K562 (cell line): ENCODE data around the gene MICAL2. TPM values are rescaled to one million over a fixed set of nuclear protein-coding genes. Genes with fewer than 3 reads are reported as not detected.

Experiments used
- ATF6 ChIP-seq: sonication (generic); formaldehyde crosslinking; IDR thresholded peaks from 2 replicates; pipeline ENCODE4 v1.4.0; 2020; ENCODE audit warnings: mild to moderate bottlenecking, missing genetic modification reagents
- CEBPG ChIP-seq, 3 experiments: fragments of 200-800 bp in 1 of 3; sonication (Bioruptor generic) in 1 of 3; sonication (generic) in 1 of 3; formaldehyde crosslinking in 1 of 3; IDR thresholded peaks in 2 of 3; conservative IDR thresholded peaks in 1 of 3; 2 replicates each; pipeline versions ENCODE4 v1.6.1 to v1.8.0; 2016 to 2022; ENCODE audit warnings: missing compliant biosample characterization in 2 of 3, missing genetic modification characterization in 2 of 3, mild to moderate bottlenecking in 1 of 3, missing genetic modification reagents in 1 of 3
- EHMT2 ChIP-seq: fragments of 450-650 bp; IDR thresholded peaks from 2 replicates; pipeline ENCODE4 v1.6.1; 2018; ENCODE audit warnings: antibody characterized with exemption
- EP400 ChIP-seq: fragments of 450-650 bp; IDR thresholded peaks from 2 replicates; pipeline ENCODE4 v1.6.1; 2017; ENCODE audit warnings: antibody characterized with exemption, mild to moderate bottlenecking, moderate library complexity
- FOXA1 ChIP-seq: fragments of 450-650 bp; IDR thresholded peaks from 2 replicates; pipeline ENCODE4 v1.6.1; 2016; ENCODE audit warnings: mild to moderate bottlenecking, borderline replicate concordance
- MAZ ChIP-seq, 2 experiments: fragments of 450-650 bp in 1 of 2; sonication (generic) in 1 of 2; formaldehyde crosslinking; IDR thresholded peaks in 1 of 2; conservative IDR thresholded peaks in 1 of 2; 2 replicates each; pipeline versions ENCODE4 v1.4.0 to v1.5.0; 2020; ENCODE audit warnings: mild to moderate bottlenecking in 1 of 2, missing genetic modification reagents in 1 of 2
- TRIM28 ChIP-seq: fragments of 450-650 bp; IDR thresholded peaks from 2 replicates; pipeline ENCODE4 v1.6.1; 2017
- ZNF445 ChIP-seq: fragments of 250-450 bp; sonication (Bioruptor Pico); IDR thresholded peaks from 2 replicates; pipeline ENCODE4 v1.4.0; 2020; ENCODE audit warnings: low read depth, mild to moderate bottlenecking, moderate library complexity
- ZNF644 ChIP-seq: fragments of 200-800 bp; sonication (Bioruptor generic); IDR thresholded peaks from 2 replicates; pipeline ENCODE4 v1.6.1; 2016; ENCODE audit warnings: low read depth, missing genetic modification characterization, missing compliant biosample characterization
- polyA plus RNA-seq, 8 experiments: library from polyadenylated mRNA; depleted of rRNA in 4 of 8; stranded (reverse) in 5 of 8; unstranded in 3 of 8; fragments of >200 nt; fragmentation: Nextera tagmentation in 2 of 8; fragmentation: Illumina TruSeq in 1 of 8; extraction: Ambion mirVana in 2 of 8; extraction: Trizol in 1 of 8; gene quantifications; 2 replicates each; pipeline versions ENCODE4 v1.2.1 to v1.2.3, GENCODE V29; 2011 to 2014; ENCODE audit warnings: inconsistent platforms in 1 of 8, missing spikeins in 1 of 8
- total RNA-seq, 7 experiments: library from RNA; depleted of rRNA in 6 of 7; stranded (reverse); fragments of >200 nt in 6 of 7; fragmentation: Illumina TruSeq in 2 of 7; extraction: Trizol in 2 of 7; gene quantifications; 2 replicates each; pipeline versions ENCODE4 v1.2.1 to v1.2.3, GENCODE V29; 2011 to 2021; ENCODE audit warnings: low replicate concordance in 1 of 7
- TF ChIP-seq, protein P1 (sequence below): fragments of 450-650 bp; IDR thresholded peaks from 2 replicates; pipeline ENCODE4 v1.6.1; 2016; ENCODE audit warnings: mild to moderate bottlenecking, moderate library complexity

Gene MICAL2
- total and polyA plus RNA-seq, 9 of the 15 experiments (the other 6 are each of a cell fraction or from before 2014, with no cell fraction given) = 4.7 to 64.2 (median 33.6) TPM

GRCh38 chr11:12167061-12168000 lies 56.9 kb downstream of the MICAL2 start (continued):
- TF ChIP-seq, protein P1, sequence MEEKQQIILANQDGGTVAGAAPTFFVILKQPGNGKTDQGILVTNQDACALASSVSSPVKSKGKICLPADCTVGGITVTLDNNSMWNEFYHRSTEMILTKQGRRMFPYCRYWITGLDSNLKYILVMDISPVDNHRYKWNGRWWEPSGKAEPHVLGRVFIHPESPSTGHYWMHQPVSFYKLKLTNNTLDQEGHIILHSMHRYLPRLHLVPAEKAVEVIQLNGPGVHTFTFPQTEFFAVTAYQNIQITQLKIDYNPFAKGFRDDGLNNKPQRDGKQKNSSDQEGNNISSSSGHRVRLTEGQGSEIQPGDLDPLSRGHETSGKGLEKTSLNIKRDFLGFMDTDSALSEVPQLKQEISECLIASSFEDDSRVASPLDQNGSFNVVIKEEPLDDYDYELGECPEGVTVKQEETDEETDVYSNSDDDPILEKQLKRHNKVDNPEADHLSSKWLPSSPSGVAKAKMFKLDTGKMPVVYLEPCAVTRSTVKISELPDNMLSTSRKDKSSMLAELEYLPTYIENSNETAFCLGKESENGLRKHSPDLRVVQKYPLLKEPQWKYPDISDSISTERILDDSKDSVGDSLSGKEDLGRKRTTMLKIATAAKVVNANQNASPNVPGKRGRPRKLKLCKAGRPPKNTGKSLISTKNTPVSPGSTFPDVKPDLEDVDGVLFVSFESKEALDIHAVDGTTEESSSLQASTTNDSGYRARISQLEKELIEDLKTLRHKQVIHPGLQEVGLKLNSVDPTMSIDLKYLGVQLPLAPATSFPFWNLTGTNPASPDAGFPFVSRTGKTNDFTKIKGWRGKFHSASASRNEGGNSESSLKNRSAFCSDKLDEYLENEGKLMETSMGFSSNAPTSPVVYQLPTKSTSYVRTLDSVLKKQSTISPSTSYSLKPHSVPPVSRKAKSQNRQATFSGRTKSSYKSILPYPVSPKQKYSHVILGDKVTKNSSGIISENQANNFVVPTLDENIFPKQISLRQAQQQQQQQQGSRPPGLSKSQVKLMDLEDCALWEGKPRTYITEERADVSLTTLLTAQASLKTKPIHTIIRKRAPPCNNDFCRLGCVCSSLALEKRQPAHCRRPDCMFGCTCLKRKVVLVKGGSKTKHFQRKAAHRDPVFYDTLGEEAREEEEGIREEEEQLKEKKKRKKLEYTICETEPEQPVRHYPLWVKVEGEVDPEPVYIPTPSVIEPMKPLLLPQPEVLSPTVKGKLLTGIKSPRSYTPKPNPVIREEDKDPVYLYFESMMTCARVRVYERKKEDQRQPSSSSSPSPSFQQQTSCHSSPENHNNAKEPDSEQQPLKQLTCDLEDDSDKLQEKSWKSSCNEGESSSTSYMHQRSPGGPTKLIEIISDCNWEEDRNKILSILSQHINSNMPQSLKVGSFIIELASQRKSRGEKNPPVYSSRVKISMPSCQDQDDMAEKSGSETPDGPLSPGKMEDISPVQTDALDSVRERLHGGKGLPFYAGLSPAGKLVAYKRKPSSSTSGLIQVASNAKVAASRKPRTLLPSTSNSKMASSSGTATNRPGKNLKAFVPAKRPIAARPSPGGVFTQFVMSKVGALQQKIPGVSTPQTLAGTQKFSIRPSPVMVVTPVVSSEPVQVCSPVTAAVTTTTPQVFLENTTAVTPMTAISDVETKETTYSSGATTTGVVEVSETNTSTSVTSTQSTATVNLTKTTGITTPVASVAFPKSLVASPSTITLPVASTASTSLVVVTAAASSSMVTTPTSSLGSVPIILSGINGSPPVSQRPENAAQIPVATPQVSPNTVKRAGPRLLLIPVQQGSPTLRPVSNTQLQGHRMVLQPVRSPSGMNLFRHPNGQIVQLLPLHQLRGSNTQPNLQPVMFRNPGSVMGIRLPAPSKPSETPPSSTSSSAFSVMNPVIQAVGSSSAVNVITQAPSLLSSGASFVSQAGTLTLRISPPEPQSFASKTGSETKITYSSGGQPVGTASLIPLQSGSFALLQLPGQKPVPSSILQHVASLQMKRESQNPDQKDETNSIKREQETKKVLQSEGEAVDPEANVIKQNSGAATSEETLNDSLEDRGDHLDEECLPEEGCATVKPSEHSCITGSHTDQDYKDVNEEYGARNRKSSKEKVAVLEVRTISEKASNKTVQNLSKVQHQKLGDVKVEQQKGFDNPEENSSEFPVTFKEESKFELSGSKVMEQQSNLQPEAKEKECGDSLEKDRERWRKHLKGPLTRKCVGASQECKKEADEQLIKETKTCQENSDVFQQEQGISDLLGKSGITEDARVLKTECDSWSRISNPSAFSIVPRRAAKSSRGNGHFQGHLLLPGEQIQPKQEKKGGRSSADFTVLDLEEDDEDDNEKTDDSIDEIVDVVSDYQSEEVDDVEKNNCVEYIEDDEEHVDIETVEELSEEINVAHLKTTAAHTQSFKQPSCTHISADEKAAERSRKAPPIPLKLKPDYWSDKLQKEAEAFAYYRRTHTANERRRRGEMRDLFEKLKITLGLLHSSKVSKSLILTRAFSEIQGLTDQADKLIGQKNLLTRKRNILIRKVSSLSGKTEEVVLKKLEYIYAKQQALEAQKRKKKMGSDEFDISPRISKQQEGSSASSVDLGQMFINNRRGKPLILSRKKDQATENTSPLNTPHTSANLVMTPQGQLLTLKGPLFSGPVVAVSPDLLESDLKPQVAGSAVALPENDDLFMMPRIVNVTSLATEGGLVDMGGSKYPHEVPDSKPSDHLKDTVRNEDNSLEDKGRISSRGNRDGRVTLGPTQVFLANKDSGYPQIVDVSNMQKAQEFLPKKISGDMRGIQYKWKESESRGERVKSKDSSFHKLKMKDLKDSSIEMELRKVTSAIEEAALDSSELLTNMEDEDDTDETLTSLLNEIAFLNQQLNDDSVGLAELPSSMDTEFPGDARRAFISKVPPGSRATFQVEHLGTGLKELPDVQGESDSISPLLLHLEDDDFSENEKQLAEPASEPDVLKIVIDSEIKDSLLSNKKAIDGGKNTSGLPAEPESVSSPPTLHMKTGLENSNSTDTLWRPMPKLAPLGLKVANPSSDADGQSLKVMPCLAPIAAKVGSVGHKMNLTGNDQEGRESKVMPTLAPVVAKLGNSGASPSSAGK = no peak; the same call in none of the 2 replicates
- TF ChIP-seq EHMT2 (peak; percentile 5; the same call in 1 of the 2 replicates), EP400 (peak; percentile 32; the same call in 1 of the 2 replicates), MAZ (CRISPR knock-in tag; conservative IDR thresholded peaks at IDR 0.05 in 1 of 2, IDR thresholded peaks at IDR 0.05 in 1 of 2) (peak; percentile 64 to 69), ZNF445 (CRISPR knock-in tag) (0 out of 2 replicates have a peak, but pooled peaks have one; percentile 40), ATF6 (CRISPR knock-in tag) (0 out of 2 replicates have a peak, but pooled peaks have one; percentile 64), TRIM28 (0 out of 2 replicates have a peak, but pooled peaks have one; percentile 39), CEBPG (CRISPR knock-in tag; IDR thresholded peaks at IDR 0.05) (peak; percentile 68; the same call in 1 of the 2 replicates), CEBPG (tag; conservative IDR thresholded peaks at IDR 0.05 in 1 of 2, IDR thresholded peaks at IDR 0.05 in 1 of 2) (peak; percentile 48 to 86; a peak in 3 of 4 replicates), ZNF644 (tag) (no peak), FOXA1 (no peak)
